Astrocyte of the cerebellum (primary cell): ENCODE results near the gene TMCO4.

Experiments
- DNase-seq: peaks from one replicate; pipeline ENCODE4 v3.0.0-alpha.2; 2011; ENCODE audit warnings: low read depth
- H3K4me3 ChIP-seq: 2 replicates; pipeline ENCODE4 v1.5.1; 2011; ENCODE audit warnings: mild to moderate bottlenecking, low read depth, low read length, moderate library complexity
- CTCF ChIP-seq: IDR thresholded peaks from 2 replicates; pipeline ENCODE4 v1.5.1; 2012; ENCODE audit warnings: low read length, low read depth, moderate library complexity, mild to moderate bottlenecking; ENCODE audit errors: missing control alignments
- in situ Hi-C: cut with HindIII; loops from 2 replicates; pipeline ENCODE4 v1.10.0; 2017; ENCODE audit warnings: low sequenced_read_pairs

The TMCO4 gene

GRCh38 chr1:19837866-19838265, 38.1 kb upstream of the TMCO4 start:
- no peak for DNase-seq
- in situ Hi-C loops: no loop called here
- no peak for TF ChIP-seq CTCF
- H3K4me3 ChIP-seq: no peak overlapping the region

- in situ Hi-C loops: no loop called here
- DNase-seq: no peak
- no peak for TF ChIP-seq CTCF
- H3K4me3 ChIP-seq: no peak overlapping the region
Measured at GRCh38 chr1:19835578-19835977, 35.9 kb upstream of the TMCO4 start.

- no peak for TF ChIP-seq CTCF
- no peak for DNase-seq
- in situ Hi-C loops: no loop called here
- H3K4me3 ChIP-seq: no peak overlapping the region
Measured at GRCh38 chr1:19831441-19831840, 31.7 kb upstream of the TMCO4 start.

GRCh38 chr1:19828546-19828945, 28.8 kb upstream of the TMCO4 start:
- no peak overlapping the region for H3K4me3 ChIP-seq
- no peak for DNase-seq
- in situ Hi-C loops: no loop called here
- no peak for TF ChIP-seq CTCF

GRCh38 chr1:19825298-19825697, 25.6 kb upstream of the TMCO4 start:
- TF ChIP-seq CTCF: no peak
- H3K4me3 ChIP-seq: no peak overlapping the region
- DNase-seq: no peak
- in situ Hi-C loops: no loop called here

GRCh38 chr1:19824541-19824940, 24.8 kb upstream of the TMCO4 start:
- no peak for DNase-seq
- in situ Hi-C loops: no loop called here
- no peak overlapping the region for H3K4me3 ChIP-seq
- TF ChIP-seq CTCF: no peak

- TF ChIP-seq CTCF: no peak
- in situ Hi-C loops: no loop called here
- no peak overlapping the region for H3K4me3 ChIP-seq
- no peak for DNase-seq
Measured at GRCh38 chr1:19824036-19824435, 24.3 kb upstream of the TMCO4 start.
